PFSK-1 (cell line): ENCODE results near the gene BAZ2B.

ENCODE experiments used
- FOXP2 ChIP-seq: optimal IDR thresholded peaks from 2 replicates; pipeline ENCODE3; 2011; ENCODE audit warnings: borderline replicate concordance, control low read depth, inconsistent platforms; ENCODE audit not compliant: insufficient read depth; ENCODE audit errors: extremely low read length, extremely low read depth
- POLR2AphosphoS5 ChIP-seq: IDR thresholded peaks from 2 replicates; pipeline ENCODE4 v1.6.1; 2012; ENCODE audit warnings: low read depth, mild to moderate bottlenecking, control low read depth, low read length, moderate library complexity
- TAF1 ChIP-seq: IDR thresholded peaks from 2 replicates; pipeline ENCODE4 v1.6.1; 2012; ENCODE audit warnings: low read length, control low read depth, borderline replicate concordance; ENCODE audit not compliant: insufficient read depth
- TF ChIP-seq, protein P1 (sequence below), 2 experiments: IDR thresholded peaks; 2 replicates each; pipeline versions ENCODE4 v1.6.1 to v1.8.0; 2011 to 2012; ENCODE audit warnings: low read depth in 2 of 2, low read length in 2 of 2, control low read depth in 1 of 2, inconsistent platforms in 1 of 2, mild to moderate bottlenecking in 1 of 2, moderate library complexity in 1 of 2; ENCODE audit not compliant: insufficient read depth in 1 of 2

DNA sequence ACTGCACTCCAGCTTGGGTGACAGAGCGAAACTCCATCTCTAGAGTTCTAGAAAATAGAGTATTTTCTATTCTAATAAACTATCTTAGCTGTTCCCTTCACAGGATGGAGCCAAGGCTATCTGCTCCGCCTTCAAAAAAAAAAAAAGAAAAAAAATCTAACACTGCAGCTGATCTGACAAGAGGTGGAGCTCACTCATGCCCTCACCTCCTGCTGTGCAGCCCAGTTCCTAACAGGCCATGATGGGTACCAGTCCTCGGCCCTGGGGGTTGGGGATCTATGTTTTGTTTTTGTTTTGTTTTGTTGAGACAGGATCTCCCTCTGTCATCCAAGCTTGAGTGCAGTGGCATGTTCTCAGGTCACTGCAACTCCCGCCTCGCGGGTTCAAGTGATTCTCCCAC is 332.8 kb downstream of the BAZ2B start:
- TF ChIP-seq POLR2AphosphoS5 (no peak), TAF1 (no peak), FOXP2 (no peak)
- TF ChIP-seq, protein P1, sequence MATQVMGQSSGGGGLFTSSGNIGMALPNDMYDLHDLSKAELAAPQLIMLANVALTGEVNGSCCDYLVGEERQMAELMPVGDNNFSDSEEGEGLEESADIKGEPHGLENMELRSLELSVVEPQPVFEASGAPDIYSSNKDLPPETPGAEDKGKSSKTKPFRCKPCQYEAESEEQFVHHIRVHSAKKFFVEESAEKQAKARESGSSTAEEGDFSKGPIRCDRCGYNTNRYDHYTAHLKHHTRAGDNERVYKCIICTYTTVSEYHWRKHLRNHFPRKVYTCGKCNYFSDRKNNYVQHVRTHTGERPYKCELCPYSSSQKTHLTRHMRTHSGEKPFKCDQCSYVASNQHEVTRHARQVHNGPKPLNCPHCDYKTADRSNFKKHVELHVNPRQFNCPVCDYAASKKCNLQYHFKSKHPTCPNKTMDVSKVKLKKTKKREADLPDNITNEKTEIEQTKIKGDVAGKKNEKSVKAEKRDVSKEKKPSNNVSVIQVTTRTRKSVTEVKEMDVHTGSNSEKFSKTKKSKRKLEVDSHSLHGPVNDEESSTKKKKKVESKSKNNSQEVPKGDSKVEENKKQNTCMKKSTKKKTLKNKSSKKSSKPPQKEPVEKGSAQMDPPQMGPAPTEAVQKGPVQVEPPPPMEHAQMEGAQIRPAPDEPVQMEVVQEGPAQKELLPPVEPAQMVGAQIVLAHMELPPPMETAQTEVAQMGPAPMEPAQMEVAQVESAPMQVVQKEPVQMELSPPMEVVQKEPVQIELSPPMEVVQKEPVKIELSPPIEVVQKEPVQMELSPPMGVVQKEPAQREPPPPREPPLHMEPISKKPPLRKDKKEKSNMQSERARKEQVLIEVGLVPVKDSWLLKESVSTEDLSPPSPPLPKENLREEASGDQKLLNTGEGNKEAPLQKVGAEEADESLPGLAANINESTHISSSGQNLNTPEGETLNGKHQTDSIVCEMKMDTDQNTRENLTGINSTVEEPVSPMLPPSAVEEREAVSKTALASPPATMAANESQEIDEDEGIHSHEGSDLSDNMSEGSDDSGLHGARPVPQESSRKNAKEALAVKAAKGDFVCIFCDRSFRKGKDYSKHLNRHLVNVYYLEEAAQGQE (IDR thresholded peaks at IDR 0.05; ENCODE audit: insufficient read depth in 1 of 2, low read depth in 2 of 2, low read length in 2 of 2): no peak
